SK-N-SH (cell line): ENCODE measurements around the gene ATIC. TPM values are rescaled to one million over a fixed set of nuclear protein-coding genes. Genes with fewer than 3 reads are reported as not detected.

Experiments
- CTCF ChIA-PET: fragments of 300-600, 350-600 bp; formaldehyde crosslinking; extraction: SDS; loops from one replicate; lab custom pipeline; 2021; lab: Yijun Ruan, JAX
- POLR2A ChIA-PET: fragments of 350-600 bp; sonication (Branson Sonifier 250); formaldehyde crosslinking; extraction: SDS; loops from one replicate; lab custom pipeline; 2020; ENCODE audit warnings: antibody characterized with exemption, inconsistent platforms; lab: Yijun Ruan, JAX
- DNase-seq: peaks from one replicate; pipeline ENCODE4 v3.0.0; 2012
- H2AFZ ChIP-seq: fragments of 200-600 bp; sonication (generic); 2 replicates; pipeline ENCODE4 v1.8.1; 2016; ENCODE audit warnings: antibody characterized with exemption, mild to moderate bottlenecking, low read depth
- H3F3A ChIP-seq: fragments of 200-600 bp; sonication (generic); replicated peaks from 2 replicates; pipeline ENCODE3; 2016; ENCODE audit warnings: antibody characterized with exemption, mild to moderate bottlenecking; ENCODE audit not compliant: insufficient read depth
- H3K27ac ChIP-seq, 2 experiments: fragments of 200-500 bp in 1 of 2; fragments of 200-600 bp in 1 of 2; sonication (Bioruptor generic) in 1 of 2; sonication (generic), shearing (Covaris generic) in 1 of 2; 2 replicates each; pipeline versions ENCODE4 v1.5.1 to v1.6.1; 2014 to 2016; ENCODE audit warnings: low read depth in 2 of 2, inconsistent platforms in 1 of 2, low read length in 1 of 2, mild to moderate bottlenecking in 1 of 2, mixed read lengths in 1 of 2
- H3K27me3 ChIP-seq: fragments of 200-600 bp; sonication (generic), shearing (Covaris generic); 2 replicates; pipeline ENCODE4 v1.6.1; 2016; ENCODE audit warnings: mixed run types; ENCODE audit not compliant: insufficient read depth
- H3K36me3 ChIP-seq, 2 experiments: fragments of 200-500 bp in 1 of 2; fragments of 200-600 bp in 1 of 2; sonication (Bioruptor generic) in 1 of 2; sonication (generic) in 1 of 2; replicated peaks in 1 of 2; 2 replicates each; pipeline versions ENCODE3 to v1.5.1; 2014 to 2016; ENCODE audit warnings: low read length in 1 of 2, mild to moderate bottlenecking in 1 of 2; ENCODE audit not compliant: insufficient read depth in 2 of 2, control insufficient read depth in 1 of 2
- H3K4me1 ChIP-seq, 2 experiments: fragments of 200-500 bp in 1 of 2; fragments of 200-600 bp in 1 of 2; sonication (Bioruptor generic) in 1 of 2; sonication (generic), shearing (Covaris generic) in 1 of 2; 2 replicates each; pipeline versions ENCODE4 v1.5.1 to v1.6.1; 2014 to 2016; ENCODE audit warnings: low read depth in 1 of 2, low read length in 1 of 2, mixed run types in 1 of 2; ENCODE audit not compliant: insufficient read depth in 2 of 2, control insufficient read depth in 1 of 2
- H3K4me2 ChIP-seq: fragments of 200-600 bp; sonication (generic), shearing (Covaris generic); 2 replicates; pipeline ENCODE4 v1.6.1; 2017; ENCODE audit warnings: mixed run types
- H3K4me3 ChIP-seq, 2 experiments: fragments of 200-500 bp in 1 of 2; fragments of 200-600 bp in 1 of 2; sonication (Bioruptor generic) in 1 of 2; sonication (generic), shearing (Covaris generic) in 1 of 2; 2 replicates each; pipeline versions ENCODE4 v1.5.1 to v1.8.1; 2014 to 2016; ENCODE audit warnings: low read depth in 2 of 2, inconsistent platforms in 1 of 2, low read length in 1 of 2, mild to moderate bottlenecking in 1 of 2, mixed read lengths in 1 of 2, moderate library complexity in 1 of 2
- H3K79me2 ChIP-seq: fragments of 200-600 bp; sonication (generic); 2 replicates; pipeline ENCODE4 v1.8.1; 2017; ENCODE audit warnings: mild to moderate bottlenecking; ENCODE audit not compliant: insufficient read depth
- H3K9ac ChIP-seq: fragments of 200-600 bp; sonication (generic); 2 replicates; pipeline ENCODE4 v1.6.1; 2017; ENCODE audit warnings: mixed run types
- H3K9me2 ChIP-seq: fragments of 200-600 bp; sonication (generic); 2 replicates; pipeline ENCODE4 v1.6.1; 2017; ENCODE audit warnings: mixed run types
- H3K9me3 ChIP-seq: fragments of 200-600 bp; sonication (generic); 2 replicates; pipeline ENCODE4 v1.6.1; 2017; ENCODE audit warnings: mixed run types, mild to moderate bottlenecking, moderate library complexity
- H4K20me1 ChIP-seq: fragments of 200-600 bp; sonication (generic); 2 replicates; pipeline ENCODE4 v1.6.1; 2017; ENCODE audit warnings: mild to moderate bottlenecking, mixed run types; ENCODE audit not compliant: insufficient read depth
- CHD2 ChIP-seq: fragments of 150-350 bp; IDR thresholded peaks from 2 replicates; pipeline ENCODE4 v1.6.1; 2018; ENCODE audit warnings: low read length; ENCODE audit not compliant: partially characterized antibody
- CTCF ChIP-seq: fragments of 200-600 bp; sonication (generic); IDR thresholded peaks from 2 replicates; pipeline ENCODE4 v1.6.1; 2017; ENCODE audit warnings: antibody characterized with exemption, mild to moderate bottlenecking, moderate library complexity
- JUND ChIP-seq: IDR thresholded peaks from 2 replicates; pipeline ENCODE4 v1.4.0; 2012
- MAX ChIP-seq: IDR thresholded peaks from 2 replicates; pipeline ENCODE4 v1.4.0; 2012; ENCODE audit warnings: low read depth
- NRF1 ChIP-seq: IDR thresholded peaks from 2 replicates; pipeline ENCODE4 v1.6.1; 2012; ENCODE audit warnings: low read depth, mild to moderate bottlenecking, low read length
- PBX3 ChIP-seq: IDR thresholded peaks from 2 replicates; pipeline ENCODE4; 2012
- REST ChIP-seq: IDR thresholded peaks from 2 replicates; pipeline ENCODE4 v1.6.1; 2012; ENCODE audit warnings: mild to moderate bottlenecking, low read depth, low read length, moderate library complexity
- RFX5 ChIP-seq: IDR thresholded peaks from 2 replicates; pipeline ENCODE4 v1.6.1; 2012; ENCODE audit warnings: mild to moderate bottlenecking, improper control_type of control experiment, low read length
- TCF12 ChIP-seq: IDR thresholded peaks from 2 replicates; pipeline ENCODE4 v1.4.0; 2012
- WGBS: methylation state at CpG from one replicate; pipeline ENCODE4 v1.1.6; 2017; ENCODE audit warnings: low lambda C conversion rate; 5-methylcytosine and 5-hydroxymethylcytosine counted together
- polyA plus RNA-seq, 3 experiments: library from polyadenylated mRNA; depleted of rRNA; stranded (reverse); fragments of >200 nt; gene quantifications; 2 replicates each; pipeline ENCODE4 v1.2.3, GENCODE V29; 2012

ATIC gene
- polyA plus RNA-seq, 1 of the 3 experiments (the other 2 are of a cell fraction), result 108 TPM

GRCh38 chr2:215315301-215315700 lies 3.4 kb downstream of the ATIC start:
- Histone ChIP-seq H2AFZ (no peak overlapping the region), H3K79me2 (peaks cover 61% of the 10 kb centered on the region), H3K27ac (no peak overlapping the region), H3K4me2 (no peak overlapping the region), H3K9me3 (no peaks in the 10 kb centered on the region), H3K4me1 (peaks cover 10 to 13% of the 10 kb centered on the region in 2 experiments; a peak in 3 of 4 replicates), H3K9me2 (no peaks in the 10 kb centered on the region), H3F3A (peaks cover 28% of the 10 kb centered on the region), H4K20me1 (no peaks in the 10 kb centered on the region), H3K4me3 (no peak overlapping the region), H3K9ac (no peak overlapping the region), H3K36me3 (peaks cover 26 to 57% of the 10 kb centered on the region in 2 experiments), H3K27me3 (no peaks in the 10 kb centered on the region)
- POLR2A ChIA-PET, result no interaction called here
- 93% methylated on average over 2 of the region's 2 CpGs for WGBS
- no peak for DNase-seq
- TF ChIP-seq REST (no peak), NRF1 (no peak), CTCF (no peak), JUND (no peak), RFX5 (no peak), CHD2 (no peak), PBX3 (no peak), TCF12 (no peak)
- CTCF ChIA-PET, result no interaction called here

- 92% methylated on average over 2 of the region's 2 CpGs for WGBS
- POLR2A ChIA-PET, result no interaction called here
Observed at GRCh38 chr2:215316336-215316735, 4.5 kb downstream of the ATIC start.

More at GRCh38 chr2:215316336-215316735, 4.5 kb downstream of the ATIC start:
- Histone ChIP-seq H3K9ac (no peak overlapping the region), H3K4me2 (no peak overlapping the region), H2AFZ (no peak overlapping the region), H3K4me3 (no peak overlapping the region), H3K79me2 (peaks cover 63% of the 10 kb centered on the region), H4K20me1 (no peaks in the 10 kb centered on the region), H3K36me3 (peaks cover 35 to 65% of the 10 kb centered on the region in 2 experiments), H3K27ac (no peak overlapping the region), H3K27me3 (no peaks in the 10 kb centered on the region), H3K9me3 (no peaks in the 10 kb centered on the region), H3K9me2 (no peaks in the 10 kb centered on the region), H3K4me1 (peaks cover 10 to 13% of the 10 kb centered on the region in 2 experiments; a peak in 3 of 4 replicates), H3F3A (peaks cover 28% of the 10 kb centered on the region)
- CTCF ChIA-PET, result interaction anchor here (1.6 kb wide), 1 partner anchor 9 kb away, joined by 3 read pairs; no protein-coding TSS in a partner anchor
- no peak for DNase-seq
- no peak for TF ChIP-seq MAX
